ENCODE results near the gene POLD3.

The POLD3 gene

GRCh38 chr11:74592441-74593362 is at the start of gene POLD3:
TSS of gene POLD3 (plus strand) at chr11:74592582. CDS start at chr11:74592659, 77 bp downstream.
- DNase-seq = peak; percentile 93

- DNase-seq = no peak
Observed at GRCh38 chr11:74543991-74544390, 48.4 kb upstream of the POLD3 start.

GRCh38 chr11:74546752-74547151 is 45.6 kb upstream of the POLD3 start:
- DNase-seq = peak; percentile 19

- no peak for DNase-seq
Observed at GRCh38 chr11:74550991-74551753, 41.2 kb upstream of the POLD3 start.

GRCh38 chr11:74551754-74552145 is 40.6 kb upstream of the POLD3 start:
- DNase-seq = no peak

- DNase-seq = no peak
Observed at GRCh38 chr11:74557526-74557925, 34.9 kb upstream of the POLD3 start.

GRCh38 chr11:74559110-74559933 is 33.1 kb upstream of the POLD3 start:
- no peak for DNase-seq

GRCh38 chr11:74559934-74560309 is 32.5 kb upstream of the POLD3 start:
- no peak for DNase-seq

GRCh38 chr11:74566146-74566960 is 26.0 kb upstream of the POLD3 start:
- no peak for DNase-seq

- no peak for DNase-seq
Observed at GRCh38 chr11:74568028-74568427, 24.4 kb upstream of the POLD3 start.

- peak; percentile 29 for DNase-seq
Observed at GRCh38 chr11:74570266-74571061, 21.9 kb upstream of the POLD3 start.

GRCh38 chr11:74571062-74571399 is 21.4 kb upstream of the POLD3 start:
- DNase-seq = no peak

GRCh38 chr11:74572349-74572748 is 20.0 kb upstream of the POLD3 start:
- DNase-seq = no peak

- DNase-seq = no peak
Observed at GRCh38 chr11:74574563-74574962, 17.8 kb upstream of the POLD3 start.

- no peak for DNase-seq
Observed at GRCh38 chr11:74575999-74576398, 16.4 kb upstream of the POLD3 start.

- no peak for DNase-seq
Observed at GRCh38 chr11:74577181-74577580, 15.2 kb upstream of the POLD3 start.

GRCh38 chr11:74577624-74578396 is 14.6 kb upstream of the POLD3 start:
- no peak for DNase-seq

- no peak for DNase-seq
Observed at GRCh38 chr11:74579577-74580270, 12.7 kb upstream of the POLD3 start.

GRCh38 chr11:74581954-74582547 is 10.3 kb upstream of the POLD3 start:
- no peak for DNase-seq
